IPS-NIHi7 (cell line): ENCODE data around the gene KLHL29.

ENCODE experiments used
- DNase-seq: peaks from one replicate; pipeline ENCODE4 v3.0.0; 2012; ENCODE audit warnings: mixed read lengths; ENCODE audit errors: extremely low spot score

KLHL29 gene

DNA sequence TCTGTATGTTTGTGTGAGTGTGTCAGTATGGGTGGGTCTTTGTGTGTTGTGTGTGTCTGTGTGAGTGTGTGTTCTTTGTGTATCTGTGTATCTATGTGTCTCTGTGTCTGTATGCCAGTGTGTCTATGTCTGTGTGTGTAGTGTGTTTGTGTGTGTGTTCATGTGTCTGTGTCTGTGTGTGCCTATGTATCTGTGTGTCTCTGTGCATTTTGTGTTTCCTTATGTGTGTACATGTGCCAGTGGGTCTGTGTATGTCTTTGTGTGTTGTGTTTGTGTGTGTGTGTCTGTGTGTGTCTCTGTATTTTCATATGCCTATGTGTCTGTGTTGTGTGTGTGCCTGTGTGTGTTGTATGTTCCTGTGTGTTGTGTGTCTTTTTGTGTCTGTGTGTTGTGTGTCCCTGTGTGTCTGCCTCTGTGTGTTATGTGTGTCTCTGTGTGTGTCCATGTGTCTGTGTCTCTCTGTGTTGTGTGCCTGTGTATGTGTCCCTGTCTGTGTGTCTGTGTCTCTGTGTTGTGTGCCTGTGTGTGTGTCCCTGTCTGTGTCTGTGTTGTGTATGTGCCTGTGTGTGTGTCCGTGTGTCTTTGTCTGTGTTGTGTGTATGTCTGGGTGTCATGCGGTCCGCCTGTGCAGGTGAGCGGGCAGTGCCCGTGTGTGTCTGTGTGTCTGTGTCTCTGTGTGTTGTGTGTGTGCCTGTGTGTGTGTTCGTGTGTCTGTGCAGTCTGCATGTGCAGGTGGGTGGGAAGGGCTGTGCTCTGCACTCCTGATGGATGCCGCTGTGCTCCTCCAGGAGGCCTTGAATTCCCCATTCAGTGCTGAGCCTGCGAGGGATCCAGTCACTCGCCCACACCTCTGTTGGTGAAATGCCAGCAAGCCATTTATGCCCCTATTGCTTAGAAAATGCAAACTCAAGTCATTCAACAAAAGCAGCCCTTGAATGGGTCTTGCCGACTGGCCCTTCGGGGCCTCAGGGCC lies 37.4 kb downstream of the KLHL29 start:
- no peak for DNase-seq

DNA sequence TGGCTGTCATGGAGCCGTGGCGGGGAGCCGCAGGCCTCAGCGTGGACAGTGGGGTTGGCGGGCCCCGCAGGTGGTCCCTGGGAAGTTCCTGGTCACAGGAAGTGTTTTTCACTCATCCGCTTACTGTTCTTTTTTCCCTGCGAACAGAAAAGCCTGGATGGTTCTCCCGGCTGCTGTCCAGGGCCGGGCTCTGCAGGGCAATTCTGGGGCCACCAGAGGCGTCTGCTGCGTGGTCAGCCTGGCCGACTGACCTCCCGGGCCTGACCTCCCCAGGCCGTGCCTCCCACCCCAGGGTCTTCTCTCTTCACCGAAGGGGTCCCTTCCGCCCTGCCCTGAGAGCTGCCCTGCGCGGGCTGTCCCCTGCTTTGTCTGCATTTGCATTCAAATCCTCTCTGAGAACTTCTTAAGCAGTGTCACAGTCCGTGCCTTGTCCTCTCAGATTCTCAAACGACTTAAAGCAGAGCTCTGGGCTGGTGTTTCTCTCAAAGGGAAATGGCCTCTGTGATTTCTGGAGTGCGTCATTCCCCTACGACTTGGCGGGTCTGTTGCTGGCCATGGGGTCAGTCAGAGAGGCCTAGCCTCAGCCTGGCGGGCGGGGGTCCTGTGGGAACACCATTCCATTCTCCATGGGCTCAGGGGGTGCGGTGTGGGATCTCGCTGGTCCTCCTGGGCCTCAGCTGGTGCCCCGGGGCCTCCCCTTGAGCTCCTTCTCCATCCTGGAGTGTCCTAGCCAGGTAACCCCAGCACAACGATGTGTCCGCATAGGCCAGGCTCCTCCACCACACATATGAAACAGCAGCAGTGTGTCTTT lies 38.3 kb downstream of the KLHL29 start:
- no peak for DNase-seq

DNA sequence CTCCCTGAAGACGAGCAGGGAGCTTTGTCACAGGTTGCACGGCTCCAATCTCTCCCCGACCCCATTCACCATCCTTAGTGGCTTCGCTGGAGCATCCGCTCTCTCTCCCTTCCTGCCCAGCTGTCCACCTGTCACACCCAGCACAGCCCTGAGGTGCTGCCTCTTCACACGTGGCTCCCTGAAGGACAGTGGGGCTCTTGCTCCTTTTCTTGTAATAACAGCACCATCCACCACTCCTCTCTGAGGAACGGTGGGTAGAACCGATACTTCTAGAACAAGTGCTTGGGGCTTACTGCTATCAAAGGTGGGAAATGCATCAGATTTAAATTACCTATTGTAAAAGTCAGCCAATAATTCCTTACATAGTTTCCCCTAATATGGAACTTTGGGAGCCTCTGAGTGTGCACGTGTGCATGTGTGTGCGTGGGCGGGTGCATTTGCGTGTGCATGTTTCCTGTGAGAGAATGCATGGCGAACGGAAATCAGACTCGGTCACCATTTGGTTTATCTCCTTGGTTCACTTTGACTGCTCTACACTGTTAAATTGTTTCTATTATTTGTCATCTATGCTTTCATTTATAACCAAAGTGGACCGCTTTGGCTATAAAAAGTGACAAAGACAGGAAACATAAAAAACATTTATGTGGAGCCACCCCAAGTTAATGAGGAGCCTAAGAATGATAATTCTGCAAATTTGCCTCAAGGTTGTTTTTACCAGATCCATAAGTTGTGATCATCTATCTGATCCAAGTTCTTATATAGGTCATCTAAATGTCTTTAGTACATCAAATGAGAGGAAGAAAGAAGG lies 39.1 kb downstream of the KLHL29 start:
- no peak for DNase-seq

DNA sequence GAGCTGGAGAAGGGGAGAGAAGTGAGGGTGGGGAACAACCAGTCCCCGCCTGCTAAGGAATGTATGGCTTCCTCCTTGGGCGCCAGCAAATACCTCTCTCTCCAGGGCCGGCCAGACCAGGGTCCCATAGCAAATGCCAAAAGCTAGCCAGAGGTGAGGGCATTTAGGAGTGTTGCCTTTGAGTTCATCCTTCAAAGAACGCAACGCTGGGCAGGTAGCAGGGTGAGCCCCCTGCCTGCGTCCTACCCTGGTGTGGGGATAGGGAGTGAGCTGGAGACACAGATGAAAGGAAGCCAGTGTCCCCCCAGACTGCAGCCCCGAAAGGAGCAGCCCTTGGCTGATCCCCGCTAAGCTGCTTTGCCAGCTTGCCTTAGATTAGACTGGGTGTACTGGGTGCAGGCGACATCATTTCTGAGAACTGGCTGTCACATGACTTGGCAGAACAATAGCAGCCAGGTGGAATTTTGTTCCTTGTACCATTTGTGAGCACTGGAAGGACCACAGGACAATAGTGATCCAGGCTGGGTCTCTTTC lies 40.4 kb downstream of the KLHL29 start:
- peak; percentile 27 for DNase-seq

DNA sequence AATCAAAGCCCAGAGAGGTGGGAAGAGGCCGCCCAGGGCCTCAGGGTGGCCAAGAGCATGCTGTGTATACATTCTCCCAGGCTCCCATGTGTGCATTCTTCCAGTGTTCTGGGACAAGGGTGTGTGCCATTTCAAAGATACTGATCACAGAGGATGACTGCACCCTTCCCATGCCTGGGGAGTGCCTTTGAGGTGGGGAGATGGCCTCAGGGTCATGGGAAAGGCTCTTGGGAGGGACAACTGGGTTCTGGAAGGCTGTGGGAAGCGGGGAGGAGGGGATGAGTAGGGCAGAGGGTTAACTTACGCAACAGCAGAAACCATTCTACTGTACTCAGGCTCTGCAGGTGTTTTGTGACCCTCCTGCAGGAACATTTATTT lies 40.9 kb downstream of the KLHL29 start:
- DNase-seq = no peak

DNA sequence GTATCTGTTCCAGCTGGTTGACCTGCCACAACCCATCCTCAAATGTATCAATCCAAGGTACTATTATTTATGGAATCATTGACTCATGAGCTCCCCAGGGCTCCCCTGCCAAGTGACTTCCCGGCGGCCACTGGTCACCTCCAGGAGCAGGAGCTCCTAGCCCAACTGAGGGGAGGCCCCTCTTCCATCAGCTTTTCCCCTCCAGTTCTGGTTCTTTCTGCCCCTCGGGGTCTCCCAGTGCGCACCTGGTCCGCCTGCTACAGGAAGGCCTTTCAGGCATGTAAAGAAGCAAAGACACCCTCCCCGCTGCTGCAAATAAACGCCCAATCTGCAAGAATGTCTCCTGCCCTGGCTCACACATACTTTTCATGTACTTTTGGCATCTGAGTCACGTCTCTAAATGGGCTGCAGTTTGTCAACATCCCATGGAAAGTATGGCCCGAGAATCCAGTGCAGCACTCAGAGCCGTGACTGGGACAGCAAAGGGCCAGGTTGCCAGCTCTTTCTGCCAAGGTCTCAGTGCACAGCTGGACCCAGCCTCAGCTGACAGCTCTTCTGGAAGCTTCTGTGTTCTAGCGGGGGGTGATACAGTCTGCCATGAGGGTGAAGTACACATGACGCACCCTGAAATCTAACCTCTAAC lies 41.4 kb downstream of the KLHL29 start:
- no peak for DNase-seq

DNA sequence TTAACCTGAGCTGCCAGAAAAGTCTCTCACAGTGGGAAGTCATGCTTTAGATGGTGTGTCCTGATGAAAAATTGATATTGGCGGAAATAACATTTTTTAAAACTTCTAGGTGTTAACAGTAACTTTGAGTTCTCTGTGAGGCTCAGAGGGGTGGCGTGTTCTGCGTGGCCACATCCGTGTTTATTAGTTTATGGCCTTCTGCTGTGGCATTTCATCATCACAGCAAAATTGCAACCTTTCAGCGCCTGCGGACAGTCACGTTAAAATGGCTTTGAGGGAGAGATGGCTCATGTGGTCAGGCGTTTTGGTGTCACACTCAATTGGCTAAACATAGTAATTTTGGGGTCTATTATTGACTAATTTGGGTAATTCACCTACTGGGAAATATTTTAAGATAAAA lies 42.4 kb downstream of the KLHL29 start:
- no peak for DNase-seq

DNA sequence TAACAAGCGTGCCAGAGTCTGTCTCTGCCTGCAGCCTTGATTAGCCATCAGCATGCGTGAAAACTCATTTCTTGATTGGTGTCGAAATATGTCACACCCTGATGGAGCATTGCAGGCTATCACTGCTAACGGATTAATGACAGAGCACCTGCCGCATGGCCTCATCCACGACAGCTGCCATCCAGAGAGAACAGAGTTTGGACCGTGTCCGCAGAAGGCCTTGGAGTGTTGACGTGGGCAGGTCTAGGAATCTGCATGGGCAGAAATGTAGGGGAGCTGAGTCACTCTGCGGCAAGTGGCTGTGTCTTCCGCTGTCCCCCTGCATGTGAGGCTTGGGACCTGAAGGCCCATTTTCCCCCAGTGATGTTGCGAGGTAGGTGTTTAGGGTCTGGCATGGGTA lies 43.0 kb downstream of the KLHL29 start:
- DNase-seq = no peak

DNA sequence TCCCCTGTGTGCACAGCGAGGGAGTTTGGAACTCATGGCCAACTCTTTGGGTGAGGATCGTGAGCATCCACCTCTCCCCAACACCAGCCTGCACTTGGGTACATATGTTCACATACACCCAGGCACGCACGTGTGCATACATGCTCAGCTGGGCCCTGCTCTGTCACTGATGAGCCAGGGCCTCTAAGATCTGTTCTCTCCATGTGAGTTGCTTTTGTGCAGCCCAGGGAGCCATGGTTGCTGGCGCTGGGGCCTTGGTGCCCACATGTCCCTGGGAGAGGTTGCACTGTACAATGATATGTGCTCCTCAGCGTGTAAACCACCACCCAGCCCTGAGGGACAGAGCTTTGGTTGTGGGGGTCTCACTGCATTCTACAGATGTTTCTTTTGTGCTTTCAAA lies 44.1 kb downstream of the KLHL29 start:
- no peak for DNase-seq

DNA sequence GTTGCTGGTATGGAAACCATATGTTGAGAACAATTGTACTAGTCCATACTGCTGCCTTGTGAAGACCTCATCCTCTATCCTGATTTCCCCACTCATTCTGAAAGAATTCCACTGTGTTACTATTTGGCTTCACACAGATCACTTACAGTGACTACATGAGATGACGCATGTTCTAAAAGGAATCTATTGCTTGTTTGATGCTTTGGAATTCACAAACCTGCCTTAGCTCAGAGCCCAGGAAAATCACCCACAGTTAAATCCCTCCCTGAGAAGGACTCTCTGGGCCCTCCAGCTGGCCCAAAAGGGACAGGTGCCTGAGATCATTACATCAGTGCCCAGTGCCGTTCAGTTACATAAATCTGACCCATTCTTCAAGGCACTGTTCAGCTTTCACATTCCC lies 45.3 kb downstream of the KLHL29 start:
- DNase-seq = no peak

DNA sequence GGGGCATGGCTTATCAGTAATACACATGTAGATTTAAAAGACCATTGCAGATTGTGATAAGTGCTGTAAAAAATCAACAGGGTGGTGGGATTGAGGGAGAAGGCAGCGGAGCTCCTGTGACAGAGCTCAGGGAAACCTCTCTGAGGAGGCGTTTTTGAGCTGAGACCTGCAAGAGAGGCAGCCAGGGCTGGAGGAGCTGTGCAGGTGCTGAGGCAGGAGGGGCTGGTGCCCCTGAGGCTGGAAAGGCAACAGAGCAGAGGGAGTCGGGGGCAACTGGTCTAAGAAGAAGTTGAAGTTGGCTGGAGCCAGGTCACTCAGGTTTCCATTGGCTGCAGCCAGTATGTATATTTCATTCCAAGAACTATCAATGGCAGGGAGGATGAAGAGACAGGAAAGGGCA lies 47.6 kb downstream of the KLHL29 start:
- no peak for DNase-seq

DNA sequence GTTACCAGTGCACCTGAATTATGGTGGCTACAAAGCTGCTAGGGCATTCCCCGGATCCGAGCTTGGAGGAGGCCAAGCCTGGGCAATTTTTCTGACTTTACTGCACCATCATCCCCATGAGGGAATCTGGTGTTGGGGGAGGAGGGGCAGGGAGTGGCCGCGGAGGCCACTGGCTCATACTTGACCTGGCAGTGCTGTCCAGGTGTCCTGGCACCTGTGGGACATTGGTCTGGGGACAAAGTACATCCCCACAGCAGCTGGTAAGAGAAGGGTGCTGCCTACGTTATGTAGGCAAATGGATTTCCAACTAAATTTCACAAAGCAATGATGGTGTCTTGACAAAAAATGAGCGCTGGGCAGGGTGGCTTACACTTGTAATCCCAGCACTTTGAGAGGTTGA lies 48.3 kb downstream of the KLHL29 start:
- DNase-seq = no peak

DNA sequence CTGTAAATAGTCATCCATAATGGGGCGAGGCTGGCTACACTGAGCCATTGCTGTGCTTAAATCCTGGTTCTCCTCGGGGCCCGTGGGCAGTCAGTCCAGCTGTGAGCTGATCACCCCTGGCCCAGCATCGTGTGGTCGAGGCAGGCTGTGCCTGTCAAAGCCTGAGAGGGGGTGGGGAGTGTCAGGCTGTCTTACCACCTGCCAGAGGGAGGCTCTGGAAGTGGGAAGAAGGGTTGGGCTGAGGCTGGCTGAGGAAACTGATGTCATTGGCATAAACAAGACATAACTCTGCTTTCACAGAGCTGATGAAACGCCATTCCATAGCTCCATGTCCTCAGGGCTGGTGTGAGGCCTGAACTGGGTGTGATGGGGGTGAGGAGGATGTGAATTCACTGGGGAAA lies 49.7 kb downstream of the KLHL29 start:
- DNase-seq = no peak

DNA sequence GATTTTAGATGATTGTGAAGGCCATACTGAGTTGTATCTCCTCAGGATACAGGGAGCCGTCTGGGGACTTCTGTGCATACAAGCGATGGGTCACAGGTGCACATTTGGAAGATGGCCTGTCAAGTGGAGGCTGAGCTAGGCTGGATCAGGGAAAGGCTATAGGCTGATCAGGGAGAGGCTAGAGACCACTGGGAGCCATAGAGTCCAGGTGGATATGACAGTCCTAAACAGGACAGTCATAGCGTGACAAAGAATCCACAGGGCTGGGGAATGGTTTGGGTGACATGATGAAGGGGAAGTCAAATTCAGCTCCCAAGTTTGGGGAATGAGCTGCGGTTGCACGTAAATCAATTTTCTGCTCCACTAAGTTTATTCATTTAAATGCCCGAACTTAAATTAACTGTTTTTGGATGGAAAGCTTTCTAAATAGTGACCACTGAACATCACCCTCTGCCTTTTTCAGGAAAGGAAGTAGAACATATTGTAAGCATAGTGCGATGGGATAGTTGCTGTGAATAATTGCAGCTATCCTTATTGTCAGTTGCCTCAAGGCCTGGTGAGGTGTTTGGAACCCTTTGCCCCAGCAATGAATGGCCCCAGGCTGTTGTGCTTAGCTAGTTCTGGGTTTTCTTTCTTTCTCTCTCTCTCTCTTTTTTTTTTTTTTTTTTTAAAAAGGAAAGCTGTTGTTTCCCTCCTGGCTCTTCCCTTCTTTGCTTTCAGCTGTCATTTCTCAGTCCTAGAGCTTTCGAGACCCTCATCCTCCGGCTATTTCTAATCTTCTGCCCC lies 50.5 kb downstream of the KLHL29 start:
- no peak for DNase-seq

DNA sequence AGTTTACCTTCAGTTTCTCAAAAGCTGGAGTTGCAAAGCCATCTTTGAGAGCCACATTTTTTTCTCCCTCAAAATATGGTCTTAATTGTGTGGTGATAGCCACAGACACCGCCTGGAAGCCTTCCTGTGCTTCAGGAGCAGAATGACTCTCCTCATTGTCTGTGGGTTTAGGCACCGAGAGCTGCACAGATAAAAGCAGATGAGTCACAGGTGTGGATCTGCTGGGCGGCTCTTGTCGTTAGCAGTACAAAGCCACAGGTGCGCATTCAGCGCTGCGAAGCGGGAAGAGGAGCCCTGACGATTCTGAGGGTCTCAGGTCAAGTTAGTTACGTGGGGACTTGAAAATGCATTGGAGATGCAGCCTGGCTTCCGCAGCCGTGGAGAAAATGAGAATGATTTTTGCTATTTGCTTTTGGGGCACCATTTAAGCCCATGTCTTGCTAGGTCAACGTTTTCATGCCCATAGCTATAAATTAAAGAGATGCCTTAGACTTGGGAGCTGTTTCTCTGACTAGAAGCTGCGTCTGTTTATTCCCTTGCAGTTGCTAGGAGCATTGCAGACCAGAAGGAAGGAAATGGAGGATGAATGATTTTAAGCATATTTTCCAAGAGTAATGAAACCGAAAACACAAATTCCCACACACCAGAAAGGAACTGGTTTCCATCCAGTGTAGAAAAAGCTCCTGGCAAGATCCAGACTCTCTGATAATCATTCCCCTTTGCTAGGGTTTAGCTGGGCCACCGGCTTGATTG lies 51.5 kb downstream of the KLHL29 start:
- peak; percentile 63 for DNase-seq

DNA sequence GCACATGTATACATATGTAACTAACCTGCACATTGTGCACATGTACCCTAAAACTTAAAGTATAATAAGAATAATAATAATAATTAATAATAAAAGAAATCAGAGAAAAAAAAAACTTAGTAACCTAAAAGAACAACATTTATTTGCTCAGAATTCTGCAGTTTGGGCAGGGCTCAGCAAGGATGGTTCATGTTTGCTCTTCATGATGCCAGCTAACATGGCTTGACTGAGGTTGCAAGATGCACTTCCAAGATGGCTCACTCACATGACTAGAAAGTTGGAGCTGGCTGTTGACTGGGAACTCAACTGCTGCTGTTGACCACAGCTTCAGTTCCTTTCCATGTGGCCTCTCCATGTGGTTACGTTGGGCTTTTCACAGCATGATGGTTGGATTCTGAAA lies 56.4 kb downstream of the KLHL29 start:
- no peak for DNase-seq

DNA sequence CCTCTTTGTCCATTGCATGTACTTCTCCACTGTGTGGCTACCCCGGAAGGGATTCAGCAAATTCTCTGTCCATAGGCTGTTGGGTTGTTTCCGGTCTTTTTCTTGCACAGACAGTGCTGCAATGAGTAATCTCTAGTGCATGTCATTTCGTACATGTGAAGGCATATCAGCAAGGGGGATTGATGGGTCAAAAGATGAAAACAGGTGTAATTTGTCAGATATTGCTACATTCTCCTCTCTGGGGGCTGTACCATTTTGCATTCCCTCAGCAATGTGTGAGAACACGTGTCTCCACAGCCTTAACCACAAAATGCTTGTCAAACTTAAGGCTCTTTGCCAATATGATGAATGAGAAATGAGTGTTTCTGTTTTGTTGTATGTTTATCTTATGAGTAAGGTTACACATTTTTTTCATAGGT lies 60.5 kb downstream of the KLHL29 start:
- no peak for DNase-seq

DNA sequence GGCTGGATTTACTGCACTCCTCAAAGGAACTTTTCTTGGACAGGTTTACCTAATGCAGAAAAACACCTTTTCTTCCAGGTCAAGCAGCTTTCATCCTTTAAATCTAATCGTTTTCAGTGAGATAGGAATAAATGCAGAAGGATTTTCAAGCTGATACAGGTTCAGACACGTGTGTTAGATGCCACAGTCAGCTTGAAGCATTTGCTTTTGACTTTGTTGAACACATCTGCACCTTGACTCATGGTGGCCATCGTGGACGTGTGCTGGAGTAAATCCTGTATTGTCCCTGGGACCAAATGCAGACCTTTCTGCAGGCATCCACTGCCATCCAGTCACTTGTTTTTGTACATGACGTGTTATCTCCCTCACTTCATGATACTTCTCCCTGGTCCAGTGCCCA lies 61.9 kb downstream of the KLHL29 start:
- no peak for DNase-seq

DNA sequence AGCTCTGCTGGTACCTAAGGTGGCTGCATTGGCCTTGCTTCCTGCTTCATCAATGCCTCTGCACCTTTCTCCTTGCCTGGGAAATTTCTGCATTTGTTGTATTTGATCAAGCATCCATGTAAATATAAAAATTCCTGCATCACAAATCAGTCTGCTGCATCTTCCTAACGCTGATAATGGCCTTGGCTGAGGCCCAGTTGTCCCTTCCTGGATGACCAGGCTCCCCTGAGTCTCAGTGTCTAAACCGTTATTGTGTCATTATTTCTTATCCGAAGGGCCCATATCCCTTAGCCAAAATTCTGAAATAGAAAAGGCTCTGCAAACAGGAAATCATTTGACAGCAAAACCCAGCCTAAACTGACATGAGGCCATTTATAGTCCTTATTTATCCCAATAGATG lies 62.4 kb downstream of the KLHL29 start:
- DNase-seq = no peak

DNA sequence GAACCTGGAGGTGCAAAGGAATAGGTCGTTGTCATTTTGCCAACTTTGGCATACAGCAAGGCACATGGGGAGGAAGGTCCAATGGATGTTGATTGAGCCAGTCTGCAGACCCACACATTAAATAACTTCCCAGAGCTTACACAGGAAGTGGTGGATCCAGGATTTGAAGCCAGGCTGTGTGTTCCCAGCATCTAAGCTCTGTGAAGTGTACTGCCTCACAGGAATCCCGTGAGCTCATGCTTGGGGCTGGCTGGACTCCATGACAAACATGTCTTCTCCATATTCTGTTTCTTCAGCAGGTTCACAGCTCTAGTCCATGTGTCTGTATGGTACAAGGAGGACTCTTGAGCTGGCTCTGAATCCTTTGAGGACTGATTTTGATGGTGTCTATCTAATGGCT lies 63.9 kb downstream of the KLHL29 start:
- DNase-seq = no peak
